KG1 (cell line): ENCODE data around the gene KRT77.

Source experiments
- DNase-seq: peaks from one replicate; lab custom pipeline; 2025; lab: John Stamatoyannopoulos, UW

KRT77 gene

GRCh38 chr12:52691841-52692150 is 11.5 kb downstream of the KRT77 start:
- no peak for DNase-seq

- DNase-seq, result no peak
Observed at GRCh38 chr12:52691076-52691840, 12.1 kb downstream of the KRT77 start.

- no peak for DNase-seq
Observed at GRCh38 chr12:52690351-52691075, 12.8 kb downstream of the KRT77 start.

- no peak for DNase-seq
Observed at GRCh38 chr12:52689936-52690335, 13.4 kb downstream of the KRT77 start.

GRCh38 chr12:52689239-52689638 is 14.1 kb downstream of the KRT77 start:
- DNase-seq, result no peak

- no peak for DNase-seq
Observed at GRCh38 chr12:52688481-52688880, 14.8 kb downstream of the KRT77 start.

GRCh38 chr12:52687497-52688385 is 15.6 kb downstream of the KRT77 start:
- no peak for DNase-seq

GRCh38 chr12:52686756-52687487 is 16.4 kb downstream of the KRT77 start:
- no peak for DNase-seq

GRCh38 chr12:52686063-52686462 is 17.3 kb downstream of the KRT77 start:
- no peak for DNase-seq

GRCh38 chr12:52685406-52685890 is 17.9 kb downstream of the KRT77 start:
- no peak for DNase-seq

GRCh38 chr12:52684431-52684830 is 18.9 kb downstream of the KRT77 start:
- DNase-seq, result no peak

- no peak for DNase-seq
Observed at GRCh38 chr12:52683575-52684300, 19.6 kb downstream of the KRT77 start.

- no peak for DNase-seq
Observed at GRCh38 chr12:52682938-52683574, 20.3 kb downstream of the KRT77 start.

- DNase-seq, result no peak
Observed at GRCh38 chr12:52682381-52682660, 21.0 kb downstream of the KRT77 start.

- no peak for DNase-seq
Observed at GRCh38 chr12:52681526-52682380, 21.6 kb downstream of the KRT77 start.

- DNase-seq, result no peak
Observed at GRCh38 chr12:52680363-52680762, 23.0 kb downstream of the KRT77 start, which contains the start of gene KRT1. Gene KRT1 (minus strand): TSS chr12:52680407. CDS start chr12:52680348, 59 bp downstream.

- DNase-seq, result no peak
Observed at GRCh38 chr12:52679875-52680274, 23.4 kb downstream of the KRT77 start.

GRCh38 chr12:52677671-52678070 is 25.7 kb downstream of the KRT77 start:
- DNase-seq, result no peak

- no peak for DNase-seq
Observed at GRCh38 chr12:52677126-52677525, 26.2 kb downstream of the KRT77 start.

GRCh38 chr12:52676163-52676562 is 27.2 kb downstream of the KRT77 start:
- no peak for DNase-seq
